NCI-H526 (cell line): ENCODE data around the gene HORMAD2.
"Not testable (repeated sequence)": the region's sequence is repeated elsewhere in the genome, so short reads cannot be mapped to it uniquely, and the experiment has no call there.

Source experiments
- DNase-seq, 2 experiments: peaks; one replicate each; lab custom pipeline; 2025; lab: John Stamatoyannopoulos, UW

Gene HORMAD2

DNA sequence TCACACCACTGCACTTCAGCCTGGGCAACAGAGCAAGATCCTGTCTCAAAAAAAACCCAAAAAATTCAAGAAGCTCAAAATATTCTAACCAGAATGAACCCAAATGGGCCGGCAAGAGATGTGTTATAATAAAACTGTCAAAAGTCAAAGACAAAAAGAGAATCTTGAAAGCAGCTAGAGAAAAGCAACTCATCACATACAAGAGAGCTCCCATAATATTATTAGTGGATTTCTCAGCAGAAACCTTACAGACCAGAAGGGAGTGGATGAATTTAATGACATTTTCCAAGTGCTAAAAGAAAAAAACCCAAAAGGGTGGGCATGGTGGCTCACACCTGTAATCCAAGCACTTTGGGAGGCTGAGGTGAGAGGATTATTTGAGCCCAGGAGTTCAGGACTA is 22.9 kb upstream of the HORMAD2 start:
- no peak for DNase-seq

DNA sequence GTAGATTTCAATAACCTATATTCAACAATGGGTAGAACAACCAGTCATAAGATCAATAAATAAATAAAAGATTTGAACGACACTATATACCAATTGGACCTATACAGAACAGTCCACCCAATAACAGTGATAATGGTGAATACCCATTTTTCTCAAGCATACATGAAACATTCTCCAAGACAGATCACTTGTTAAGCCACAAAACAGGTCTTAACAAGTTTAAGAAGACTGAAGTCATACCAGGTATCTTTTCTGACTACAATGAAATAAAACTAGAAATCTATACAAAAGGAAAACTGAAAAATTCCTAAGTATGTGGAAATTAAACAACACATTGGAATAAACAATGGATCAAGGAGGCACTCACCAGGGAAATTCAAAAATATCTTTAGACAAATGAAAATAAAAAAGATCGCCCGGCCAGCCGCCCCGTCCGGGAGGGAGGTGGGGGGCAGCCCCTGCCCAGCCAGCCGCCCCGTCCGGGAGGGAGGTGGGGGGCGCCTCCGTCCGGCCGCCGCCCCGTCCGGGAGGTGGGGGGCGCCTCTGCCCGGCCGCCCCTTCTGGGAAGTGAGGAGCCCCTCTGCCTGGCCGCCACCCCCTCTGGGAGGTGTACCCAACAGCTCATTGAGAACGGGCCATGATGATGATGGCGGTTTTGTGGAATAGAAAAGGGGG is 20.8 kb upstream of the HORMAD2 start:
- DNase-seq: not testable (repeated sequence)

DNA sequence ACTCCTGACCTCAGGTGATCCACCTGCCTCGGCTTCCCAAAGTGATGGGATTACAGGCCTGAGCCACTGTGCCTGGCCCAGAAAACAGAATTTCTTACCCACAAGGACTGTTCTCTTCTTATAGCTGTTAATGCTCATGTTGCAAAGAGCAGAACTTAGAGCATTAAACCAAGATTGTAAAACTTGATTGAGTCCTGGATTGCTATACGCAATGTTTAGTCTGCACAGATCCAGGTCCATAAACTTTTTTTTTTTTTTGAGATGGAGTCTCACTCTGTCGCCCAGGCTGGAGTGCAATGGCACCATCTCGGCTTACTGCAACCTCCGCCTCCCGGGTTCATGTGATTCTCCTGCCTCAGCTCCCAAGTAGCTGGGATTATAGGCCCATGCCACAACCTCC is 19.2 kb upstream of the HORMAD2 start:
- DNase-seq: not testable (repeated sequence)

DNA sequence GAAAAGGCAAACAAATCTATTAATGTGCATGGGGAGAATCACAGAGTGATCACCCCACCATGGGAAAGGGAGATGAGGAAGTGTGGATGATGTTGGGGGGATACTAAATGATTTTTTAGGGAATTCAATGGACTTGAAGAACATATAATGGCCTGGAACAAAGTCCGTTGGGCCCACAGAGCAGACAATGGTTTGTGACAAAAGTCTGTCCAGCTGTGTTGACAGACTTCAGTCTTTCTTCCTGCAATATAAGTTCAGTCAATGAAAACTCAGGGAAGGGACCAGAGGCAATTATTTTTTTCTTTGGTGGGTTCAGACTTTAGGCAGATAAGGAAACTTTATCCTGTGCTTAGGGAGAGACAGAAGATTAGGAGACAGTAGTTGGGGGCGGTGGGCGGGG is 18.0 kb upstream of the HORMAD2 start:
- DNase-seq: no peak

DNA sequence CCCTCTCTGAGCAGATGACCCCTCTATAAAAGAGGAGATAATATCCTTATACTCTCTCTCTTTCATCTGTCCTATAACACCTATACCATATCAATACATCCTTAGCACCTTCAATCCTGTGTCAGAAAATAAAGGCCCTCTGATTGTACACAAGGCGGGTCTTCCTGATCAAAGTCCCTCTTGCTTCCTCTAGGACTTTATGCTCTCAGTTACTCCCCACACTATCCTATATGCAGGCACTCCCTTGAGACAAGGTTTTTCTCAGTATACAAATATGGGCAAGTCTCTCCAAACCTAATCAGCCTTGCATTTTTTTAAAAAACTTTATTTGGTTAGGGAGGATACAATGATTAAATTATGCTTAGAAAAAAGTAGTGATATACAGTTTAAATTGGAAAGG is 17.3 kb upstream of the HORMAD2 start:
- no peak for DNase-seq

DNA sequence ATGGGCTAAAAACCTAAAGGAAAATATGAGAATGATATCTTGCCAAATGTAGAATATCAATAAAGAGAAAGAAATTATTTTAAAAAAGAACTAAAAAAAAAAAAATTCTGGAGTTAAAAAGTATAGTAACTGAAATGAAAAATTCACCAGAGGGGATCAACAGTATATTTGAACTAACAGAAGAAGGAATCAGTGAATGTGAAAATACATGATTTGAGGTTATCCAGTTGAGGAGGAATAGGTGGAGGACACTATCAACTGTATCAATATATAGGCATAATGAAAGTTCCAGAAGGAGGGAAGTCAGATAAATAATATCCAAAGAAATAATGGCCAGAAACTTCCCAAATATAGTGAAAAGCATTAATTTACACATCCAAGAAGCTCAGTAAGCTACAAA is 16.1 kb upstream of the HORMAD2 start:
- no peak for DNase-seq

DNA sequence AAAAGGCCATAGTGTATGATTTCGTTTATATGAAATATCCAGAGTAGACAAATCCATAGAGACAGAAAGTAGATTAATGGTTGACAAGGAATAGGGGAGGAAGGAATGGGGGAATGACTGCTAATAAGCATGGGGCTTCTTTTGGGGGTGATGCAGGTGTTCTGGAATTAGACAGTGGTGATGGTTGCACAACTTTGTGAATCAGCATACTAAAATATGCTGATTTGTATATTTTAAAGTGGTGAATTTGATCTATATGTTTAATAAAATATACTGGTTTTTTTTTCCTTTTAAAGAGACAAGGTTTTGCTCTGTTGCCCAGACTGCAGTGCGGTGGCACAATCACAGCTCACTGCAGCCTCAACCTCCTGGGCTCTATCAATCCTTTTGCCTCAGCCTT is 6.5 kb upstream of the HORMAD2 start:
- no peak for DNase-seq

DNA sequence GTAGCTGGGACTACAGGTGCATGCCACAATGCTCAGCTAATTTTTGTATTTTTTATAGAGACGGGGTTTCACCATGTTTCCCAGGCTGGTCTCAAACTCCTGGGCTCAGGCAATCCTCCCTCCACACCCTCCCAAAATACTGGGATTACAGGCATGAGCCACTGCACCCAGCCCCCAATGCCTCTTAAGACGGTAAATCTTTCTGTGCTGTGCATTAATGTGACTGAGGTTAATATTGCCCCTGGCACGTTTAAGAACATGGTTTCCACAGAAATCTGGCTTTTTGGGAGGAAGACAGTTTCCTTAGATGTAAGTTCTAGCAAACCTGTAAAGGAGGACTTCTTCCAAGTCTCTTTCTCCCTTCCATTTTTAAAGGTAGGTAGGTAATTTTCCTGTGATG is 6.1 kb upstream of the HORMAD2 start:
- DNase-seq: no peak

DNA sequence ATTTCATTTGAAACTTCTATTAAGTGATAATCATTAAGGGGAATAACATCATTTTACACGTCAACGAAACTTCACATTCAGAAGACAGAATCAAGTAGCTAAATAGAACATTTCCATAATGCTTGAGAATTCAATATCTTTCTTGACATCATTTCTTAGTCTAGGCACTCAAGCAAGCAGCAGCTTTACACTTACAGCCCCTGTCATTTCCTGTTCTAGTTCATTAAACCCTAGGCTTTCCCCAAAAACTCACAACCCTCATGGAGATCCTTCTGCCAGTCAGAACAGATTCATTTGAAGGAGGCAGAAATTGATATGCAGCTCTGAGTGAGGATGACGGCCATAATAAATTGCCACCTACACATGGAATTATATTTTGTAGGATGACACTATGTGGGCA is 5.3 kb upstream of the HORMAD2 start:
- no peak for DNase-seq

DNA sequence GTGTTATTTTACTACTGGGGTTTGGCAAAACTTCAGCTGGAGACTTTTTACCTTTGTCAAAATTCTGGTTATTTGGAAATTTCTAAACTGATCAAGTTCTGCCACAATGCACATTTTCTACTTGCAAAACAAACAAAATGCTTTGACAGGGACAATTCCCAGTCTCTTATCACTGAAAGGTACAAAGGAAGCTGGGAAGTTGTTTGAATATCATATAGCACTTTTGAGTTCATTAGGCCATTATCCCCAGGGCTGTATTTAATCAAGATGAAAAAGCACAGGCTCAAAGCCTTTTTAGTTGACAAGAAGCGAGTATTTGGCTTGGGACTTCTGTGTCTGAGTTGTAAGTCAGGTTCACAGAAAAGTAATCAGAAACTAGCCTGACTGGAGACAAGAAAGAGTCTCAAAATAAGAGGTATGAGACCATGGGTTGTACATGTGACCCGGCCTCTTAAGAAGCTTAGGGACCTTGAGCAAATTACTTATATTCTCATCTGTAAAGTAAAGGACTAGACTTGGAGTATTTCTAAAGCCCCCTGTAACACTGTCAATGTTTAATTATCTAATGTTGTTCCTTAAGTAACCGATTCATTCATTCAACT is 2.9 kb upstream of the HORMAD2 start:
- no peak for DNase-seq

DNA sequence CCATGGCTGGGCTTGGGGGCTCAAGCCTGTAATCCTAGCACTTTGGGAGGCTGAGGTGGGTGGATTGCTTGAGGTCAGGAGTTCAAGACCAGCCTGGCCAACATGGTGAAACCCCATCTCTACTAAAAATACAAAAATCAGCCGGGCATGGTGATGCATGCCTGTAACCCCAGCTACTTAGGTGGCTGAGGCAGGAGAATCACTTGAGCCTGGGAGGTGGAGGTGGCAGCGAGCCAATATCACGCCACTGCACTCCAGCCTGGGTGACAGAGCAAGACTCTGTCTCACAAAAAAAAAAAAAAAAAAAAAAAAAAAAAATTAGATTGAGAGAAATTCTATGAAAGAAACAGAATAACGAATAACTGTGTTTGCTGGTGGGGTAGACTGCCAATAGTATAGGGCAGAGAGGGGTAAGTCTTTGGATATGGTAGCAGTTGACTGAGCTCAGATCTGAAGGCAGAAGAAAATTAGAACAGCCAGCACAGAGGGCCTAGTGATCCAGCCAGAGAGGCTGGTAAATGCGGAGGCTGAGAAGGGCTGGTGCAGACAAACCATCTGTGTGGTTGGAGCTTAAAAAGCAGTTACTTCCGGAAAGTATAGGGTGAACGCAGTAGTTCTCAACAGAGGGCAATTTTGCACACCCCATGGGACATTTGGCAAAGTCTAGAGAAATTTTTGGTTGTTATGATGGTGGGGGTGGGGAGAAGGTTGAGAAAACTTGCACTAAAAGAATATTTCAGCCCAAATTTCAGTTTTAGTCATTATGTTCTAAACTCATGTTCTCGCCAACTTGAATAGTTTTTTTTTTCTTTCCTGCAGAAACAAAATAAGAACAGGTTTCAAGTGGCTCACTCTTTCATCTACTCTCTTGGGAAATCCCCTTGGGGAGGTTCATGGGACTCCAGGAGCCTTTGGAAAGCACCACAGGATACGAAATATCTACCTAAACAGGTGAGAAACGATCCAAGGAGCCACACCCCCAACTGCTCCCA is 1.6 kb upstream of the HORMAD2 start:
- DNase-seq: peak in 1 of 2 experiments; percentile 10

DNA sequence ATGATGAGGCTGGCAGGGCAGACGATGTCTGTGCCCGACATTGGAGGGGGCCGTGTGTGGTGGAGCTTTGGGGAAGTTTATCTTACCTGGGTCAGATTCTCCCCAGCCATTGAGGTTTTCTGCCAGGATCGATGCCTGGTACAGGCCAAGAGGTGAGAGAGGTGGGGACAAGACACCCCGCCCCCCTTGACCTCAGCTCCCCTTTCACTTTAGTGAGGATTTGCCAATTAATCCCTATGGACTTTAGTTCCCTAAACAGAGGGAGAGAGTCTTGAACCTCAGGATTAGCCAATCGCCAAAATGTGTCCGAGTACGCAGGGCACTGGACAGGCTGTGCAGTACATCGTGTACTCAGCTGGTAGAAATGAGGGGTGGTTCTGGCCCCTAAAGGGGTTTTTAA is 541 bp downstream of the HORMAD2 start:
- DNase-seq: no peak

DNA sequence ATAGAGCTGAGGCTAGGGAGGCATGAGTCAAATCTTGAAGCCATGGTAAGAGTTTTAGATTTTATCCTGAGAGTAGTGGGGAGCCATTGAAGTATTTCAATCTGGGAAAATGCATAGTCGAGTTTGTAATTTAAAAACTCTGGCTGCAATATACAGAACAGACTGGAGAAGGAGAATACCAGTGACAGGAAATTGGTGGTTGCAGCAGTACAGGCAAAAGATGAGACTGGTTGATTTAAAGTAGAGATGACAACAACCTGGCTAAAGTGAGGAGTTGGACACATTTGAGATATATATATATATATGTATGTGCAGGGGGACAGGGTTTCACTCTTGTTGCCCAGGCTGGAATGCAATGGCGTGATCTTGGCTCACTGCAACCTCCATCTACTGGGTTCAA is 6.2 kb downstream of the HORMAD2 start:
- no peak for DNase-seq

DNA sequence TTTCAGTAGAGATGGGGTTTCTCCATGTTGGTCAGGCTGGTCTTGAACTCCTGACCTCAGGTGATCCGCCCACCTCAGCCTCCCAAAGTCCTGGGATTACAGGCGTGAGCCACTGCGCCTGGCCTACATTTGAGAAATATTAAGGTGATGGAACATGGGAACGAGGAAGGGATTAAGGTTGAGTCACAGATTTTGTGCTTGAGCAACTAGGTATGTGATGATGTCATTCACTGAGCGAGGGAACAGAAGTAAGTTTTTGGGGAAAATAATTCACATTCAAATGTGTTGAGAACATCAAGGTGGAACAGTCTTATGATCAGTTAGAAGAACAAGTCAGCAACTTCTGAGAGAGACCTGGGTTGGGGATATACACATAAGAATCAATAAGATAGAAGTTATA is 6.8 kb downstream of the HORMAD2 start:
- DNase-seq: not testable (repeated sequence)

DNA sequence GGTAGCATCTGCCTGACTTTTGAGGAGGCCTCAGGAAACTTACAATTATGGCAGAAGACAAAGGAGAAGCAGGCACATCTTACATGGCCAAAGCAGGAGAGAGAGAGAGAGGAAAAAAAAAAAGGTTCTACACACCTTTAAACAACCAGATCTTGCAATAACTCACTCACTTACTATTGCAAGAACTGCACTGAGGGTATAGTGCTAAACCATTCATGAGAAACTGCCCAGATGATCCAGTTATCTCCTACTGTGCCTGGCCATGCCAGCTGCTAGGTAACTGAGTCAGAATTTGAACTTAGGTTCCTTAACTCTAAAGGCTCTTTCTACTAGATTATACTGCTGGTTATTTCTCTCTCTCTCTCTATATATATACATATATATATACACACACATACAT is 7.3 kb downstream of the HORMAD2 start:
- no peak for DNase-seq

DNA sequence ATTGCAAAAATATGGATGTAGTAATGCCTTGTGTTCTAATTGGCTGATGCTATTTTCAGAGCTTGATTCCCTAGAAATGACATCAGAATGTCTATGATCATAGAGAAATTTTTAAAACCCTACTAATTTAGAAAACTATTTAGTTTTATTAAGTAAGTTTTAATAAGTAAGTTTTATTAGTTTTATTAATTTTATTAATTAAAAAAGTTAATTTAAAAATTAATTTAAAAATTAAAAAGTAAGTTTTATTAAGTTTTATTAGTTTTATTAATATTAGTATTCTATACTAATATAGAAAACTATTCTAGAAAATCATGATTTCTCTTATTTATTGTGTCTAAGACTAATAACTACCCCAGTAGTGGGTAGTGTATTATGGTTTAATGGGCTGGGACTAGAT is 8.2 kb downstream of the HORMAD2 start:
- DNase-seq: no peak

DNA sequence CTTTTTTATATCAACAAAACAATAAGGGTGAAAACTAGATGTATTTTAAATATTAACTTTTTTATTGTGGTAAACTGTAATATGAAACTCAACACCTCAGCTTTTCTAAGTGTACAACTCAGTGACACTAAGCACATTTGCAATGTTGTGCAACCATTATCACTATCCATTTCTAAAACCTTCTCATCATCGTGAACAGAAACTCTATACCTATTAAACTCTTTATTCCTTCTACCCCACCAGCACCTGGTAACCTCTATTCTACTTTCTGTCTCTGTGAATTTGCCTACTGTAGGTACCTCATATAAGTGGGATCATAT is 9.4 kb downstream of the HORMAD2 start:
- DNase-seq: no peak

DNA sequence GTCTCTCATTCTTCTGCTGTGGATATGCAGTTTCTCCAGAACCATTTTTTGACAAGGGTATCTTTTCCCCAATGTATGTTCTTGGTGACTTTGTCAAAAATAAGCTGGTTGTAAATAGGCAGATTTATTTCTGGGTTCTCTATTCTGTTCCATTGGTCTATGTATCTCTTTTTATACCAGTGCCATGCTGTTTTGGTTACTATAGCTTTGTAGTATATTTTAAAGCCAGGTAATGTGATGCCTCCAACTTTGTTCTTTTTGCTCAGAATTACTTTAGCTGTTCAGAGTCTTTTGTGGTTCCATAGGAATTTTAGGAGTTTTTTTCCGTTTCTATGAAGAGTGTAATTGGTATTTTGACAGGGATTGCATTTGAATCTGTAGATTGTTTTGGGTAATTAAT is 12.4 kb downstream of the HORMAD2 start:
- DNase-seq: no peak

DNA sequence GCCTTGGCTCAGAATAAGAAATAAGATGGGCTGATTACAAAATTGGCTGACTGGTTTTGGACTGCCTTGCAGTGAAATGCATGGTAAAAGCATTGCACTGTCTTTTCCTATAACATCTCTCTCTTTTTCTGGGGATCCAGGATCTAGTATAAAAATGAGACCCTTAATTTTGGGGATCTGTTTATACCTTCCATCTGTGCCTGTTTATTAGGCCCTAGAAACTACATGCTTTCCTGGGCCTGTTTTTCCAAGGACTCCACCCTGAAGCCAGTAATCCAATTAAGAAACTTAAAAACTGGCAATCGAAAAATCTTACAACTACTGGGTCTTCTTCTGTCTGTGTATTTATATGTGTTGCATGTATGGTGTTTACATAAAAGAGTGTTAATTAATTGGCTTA is 14.5 kb downstream of the HORMAD2 start:
- DNase-seq: no peak

DNA sequence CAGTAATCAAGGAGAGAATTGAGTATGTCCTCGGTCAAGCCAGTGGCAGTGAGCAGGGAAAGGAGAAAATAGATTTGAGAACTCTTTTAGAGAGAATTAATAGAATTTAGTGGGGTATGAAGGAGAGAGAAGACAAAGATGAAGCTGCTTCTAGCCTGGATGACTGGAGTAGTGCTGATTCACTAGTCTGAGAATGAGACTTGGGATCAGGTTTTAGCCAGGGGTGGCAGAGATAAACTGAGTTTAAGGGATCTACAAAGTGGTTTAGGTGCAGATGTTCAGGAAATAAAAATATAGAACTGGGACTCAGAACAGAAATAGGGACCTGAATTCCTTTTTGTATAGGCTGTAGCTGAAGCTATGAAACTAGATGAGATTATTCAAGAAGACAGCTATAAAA is 17.6 kb downstream of the HORMAD2 start:
- DNase-seq: no peak

DNA sequence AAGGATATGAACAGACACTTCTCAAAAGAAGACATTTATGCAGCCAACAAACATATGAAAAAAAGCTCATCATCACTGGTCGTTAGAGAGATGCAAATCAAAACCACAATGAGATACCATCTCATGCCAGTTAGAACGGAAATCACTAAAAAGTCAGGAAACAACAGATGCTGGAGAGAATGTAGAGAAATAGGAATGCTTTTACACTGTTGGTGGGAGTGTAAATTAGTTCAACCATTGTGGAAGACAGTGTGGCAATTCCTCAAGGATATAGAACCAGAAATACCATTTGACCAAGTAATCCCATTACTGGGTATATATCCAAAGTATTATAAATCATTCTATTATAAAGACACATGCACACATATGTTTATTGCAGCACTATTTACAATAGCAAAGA is 20.5 kb downstream of the HORMAD2 start:
- DNase-seq: not testable (repeated sequence)

DNA sequence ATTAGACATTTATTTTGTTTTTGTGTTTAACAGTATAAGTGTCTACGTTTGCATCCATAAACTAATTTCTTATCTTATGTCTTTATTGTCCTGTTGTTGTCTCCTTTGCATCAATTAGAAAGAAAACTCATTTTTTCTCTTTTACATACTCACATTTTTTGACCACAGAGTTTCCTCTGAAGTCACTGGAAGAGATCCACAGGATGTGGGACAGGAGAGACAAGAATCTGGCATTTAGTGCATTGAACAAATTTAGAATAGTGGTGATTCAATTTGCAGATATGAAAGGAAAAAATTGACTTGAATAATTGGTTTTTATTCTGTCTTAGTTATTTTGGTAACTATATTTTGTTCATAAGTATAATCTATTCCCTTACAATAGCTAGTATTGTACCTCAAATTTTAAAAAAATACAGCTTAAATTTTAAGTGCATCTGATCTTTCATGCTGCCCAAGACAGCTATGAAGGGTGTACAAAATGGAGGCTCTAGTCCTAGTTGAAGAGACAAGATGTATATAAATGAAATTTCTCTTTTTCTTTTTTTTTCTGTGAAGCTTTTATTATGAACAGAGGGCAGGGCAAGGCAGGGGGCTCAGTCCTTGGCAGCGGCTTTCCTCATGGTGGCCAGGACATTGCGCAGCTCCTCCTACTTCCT is 24.4 kb downstream of the HORMAD2 start:
- DNase-seq: no peak

DNA sequence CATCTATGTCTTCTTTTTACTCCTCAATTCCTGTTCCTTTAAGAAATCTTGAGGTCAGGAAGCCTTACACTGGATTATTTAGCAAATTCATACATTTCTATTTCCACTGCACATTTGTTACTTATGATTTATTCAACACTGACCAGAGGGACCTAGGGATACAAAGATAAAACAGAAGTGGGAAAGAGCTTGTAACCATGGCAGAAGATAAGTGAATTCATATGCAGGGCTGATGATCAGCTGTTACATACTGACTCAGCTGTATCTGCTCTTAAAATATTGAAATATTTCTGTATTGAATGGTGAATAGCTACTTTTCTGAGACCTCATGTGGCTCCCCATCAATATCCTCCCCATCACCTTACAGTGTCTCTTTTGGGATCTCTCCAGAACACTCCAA is 25.2 kb downstream of the HORMAD2 start:
- no peak for DNase-seq
